Activated CD8-positive, alpha-beta memory T cell treated with anti-CD3 and anti-CD28 coated beads for 48 hours (primary cell): Measurements from ENCODE around the gene NEU2.

ENCODE experiments used
- DNase-seq, 3 experiments: peaks; one replicate each; pipeline ENCODE4 v3.0.0-alpha.2; 2020; ENCODE audit warnings: low read depth in 2 of 3, low spot score in 2 of 3

Gene NEU2

DNA sequence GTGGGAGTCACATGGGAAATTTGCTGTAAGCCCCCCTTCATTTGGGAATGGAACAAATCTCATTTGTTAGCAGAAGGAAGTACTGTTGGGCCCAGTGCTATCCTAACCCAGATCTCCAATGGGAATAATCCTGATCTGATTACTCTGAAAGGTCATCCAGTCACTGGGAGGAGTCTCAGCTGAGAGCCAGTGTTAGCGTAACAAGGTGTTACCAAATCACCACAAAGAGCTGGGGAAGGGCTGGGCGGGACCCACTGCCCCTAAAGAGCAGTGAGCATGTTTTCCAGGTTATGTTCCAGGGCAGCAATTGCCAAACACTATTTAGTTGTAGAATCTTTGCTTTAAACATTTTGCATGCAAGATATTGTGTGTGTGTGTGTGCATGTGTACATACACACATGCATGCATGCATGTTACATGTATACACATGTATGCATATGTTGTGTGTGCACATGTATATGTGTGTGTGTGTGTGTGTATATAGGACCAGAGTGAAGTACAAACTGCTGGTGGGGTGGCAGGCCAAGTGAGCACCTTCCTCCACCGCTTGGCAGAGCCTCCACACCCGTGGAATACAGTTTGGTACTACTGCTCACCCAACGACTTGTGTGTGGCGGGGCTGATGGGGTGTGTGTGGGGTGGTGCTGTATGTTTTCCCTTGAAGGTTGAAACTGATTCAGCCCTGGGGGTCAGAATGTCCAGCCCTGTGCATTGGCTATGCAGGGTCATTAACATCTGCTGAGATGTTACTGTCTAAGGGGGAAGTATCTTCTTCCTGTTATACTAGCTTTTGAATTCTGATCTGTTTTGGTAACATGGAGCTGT is 42.9 kb downstream of the NEU2 start:
- DNase-seq: no peak

DNA sequence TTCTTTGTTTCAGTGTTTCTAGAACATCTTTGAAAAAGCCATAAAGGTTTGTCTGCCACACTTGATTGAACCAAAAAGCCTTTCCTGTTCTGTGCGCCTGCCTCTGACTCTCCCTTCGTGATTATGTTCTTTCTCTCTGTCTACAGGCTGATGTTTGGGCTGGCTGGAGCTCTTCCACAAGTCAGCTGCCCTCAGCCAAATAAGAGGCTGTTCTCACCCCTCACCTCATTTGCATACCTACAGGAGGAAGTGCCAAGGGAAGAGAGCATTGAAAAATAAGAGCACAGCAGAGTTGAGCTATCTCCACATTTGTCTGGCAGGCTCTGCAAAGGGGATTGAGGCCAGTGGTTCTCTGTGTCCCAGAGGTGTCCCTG is 43.5 kb downstream of the NEU2 start:
- DNase-seq: no peak

GRCh38 chr2:233076749-233077148 is 44.3 kb downstream of the NEU2 start:
- no peak for DNase-seq

DNA sequence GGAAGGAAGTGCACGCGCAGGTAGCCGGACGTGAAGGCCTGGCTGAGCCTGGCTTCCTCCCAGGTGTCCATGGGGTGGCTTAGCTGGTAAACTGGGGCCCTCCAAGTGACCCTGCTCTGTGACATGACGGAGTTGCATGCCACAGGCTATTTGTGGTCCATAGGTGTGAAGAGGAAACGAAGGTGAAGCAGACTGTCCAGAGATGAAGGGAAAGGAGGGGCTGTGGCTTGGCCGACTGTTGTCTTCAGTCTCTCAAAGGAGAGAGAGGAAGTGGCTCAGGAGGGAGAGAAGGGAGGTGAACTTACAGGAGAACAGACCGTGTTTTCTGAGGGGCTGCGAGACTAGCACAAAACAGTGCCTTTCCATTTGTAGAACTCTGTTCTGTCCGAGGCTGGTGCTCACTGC is 47.0 kb downstream of the NEU2 start:
- no peak for DNase-seq

GRCh38 chr2:233079953-233080835 is 47.7 kb downstream of the NEU2 start:
- DNase-seq: no peak

DNA sequence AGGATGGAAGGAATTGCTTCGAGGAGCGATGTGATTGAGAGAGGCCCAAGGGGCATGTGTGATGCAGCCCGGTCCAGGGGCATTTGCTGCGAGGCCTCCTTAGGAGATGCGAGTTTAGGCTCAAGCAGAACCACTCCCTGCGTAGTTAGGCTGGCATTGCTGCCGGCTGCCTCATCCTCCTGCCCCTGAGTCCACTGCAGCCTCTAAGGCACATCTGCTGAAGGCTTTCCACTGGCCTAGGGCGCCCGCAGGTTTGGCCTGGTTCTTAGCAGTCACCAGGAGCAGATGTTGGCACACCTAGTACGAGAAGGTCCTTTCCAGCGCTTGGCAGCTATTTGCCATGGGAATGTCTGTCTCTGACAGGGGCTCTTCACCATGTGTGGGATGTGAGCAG is 48.4 kb downstream of the NEU2 start:
- no peak for DNase-seq

- DNase-seq: no peak
Measured at GRCh38 chr2:233081232-233081730, 48.8 kb downstream of the NEU2 start.

- DNase-seq: no peak
Measured at GRCh38 chr2:233081731-233082221, 49.3 kb downstream of the NEU2 start.

DNA sequence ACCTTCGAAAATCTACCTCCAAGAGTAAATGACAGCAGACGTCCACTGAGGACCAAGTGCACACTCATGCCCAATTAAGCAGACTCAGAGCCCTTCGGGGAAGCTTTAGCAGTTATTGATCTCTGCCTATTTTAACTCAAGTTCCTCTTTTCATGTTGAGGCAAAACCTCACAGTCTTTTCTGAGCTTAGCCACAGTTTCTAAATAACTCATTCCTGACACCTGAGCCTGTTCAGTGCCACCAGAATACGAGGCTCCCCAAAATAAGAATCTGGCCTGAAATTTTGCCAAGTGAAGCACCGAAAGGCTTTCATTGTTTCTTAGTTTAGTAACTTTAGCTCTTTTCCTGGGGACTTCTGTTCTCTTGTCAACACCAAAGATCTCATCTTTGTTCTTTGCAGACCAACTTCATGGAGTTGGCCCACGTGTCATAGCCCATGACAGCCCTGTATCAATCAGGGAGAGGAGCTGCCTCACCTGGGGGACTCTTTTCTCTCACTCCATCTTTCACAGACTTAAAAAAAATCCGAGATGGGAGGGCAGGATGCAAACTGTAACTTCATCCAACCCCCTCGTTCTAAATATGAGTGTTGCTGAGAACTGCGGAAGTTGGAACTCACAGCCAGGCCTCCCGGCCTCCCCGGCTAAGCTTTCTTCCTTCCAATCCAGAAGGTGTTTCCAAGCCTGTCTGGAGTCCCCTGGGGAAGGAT is 49.9 kb downstream of the NEU2 start:
- no peak for DNase-seq

- DNase-seq: no peak
Measured at GRCh38 chr2:233082931-233083755, 50.7 kb downstream of the NEU2 start.

GRCh38 chr2:233083782-233084181 is 51.3 kb downstream of the NEU2 start:
- no peak for DNase-seq

GRCh38 chr2:233084488-233084887 is 52.0 kb downstream of the NEU2 start:
- DNase-seq: no peak
